OCI-LY1 (cell line): ENCODE data around the gene ETV6.
"Not testable (repeated sequence)": the region's sequence is repeated elsewhere in the genome, so short reads cannot be mapped to it uniquely, and the experiment has no call there.

Source experiments
- H2AFZ ChIP-seq: fragments of 200-600 bp; sonication (generic), shearing (Covaris generic); 2 replicates; pipeline ENCODE4 v1.6.0; 2014; ENCODE audit warnings: antibody characterized with exemption, mild to moderate bottlenecking, low read length
- H3F3A ChIP-seq: fragments of 200-600 bp; sonication (generic), shearing (Covaris generic); 2 replicates; pipeline ENCODE4 v1.6.0; 2014; ENCODE audit warnings: mild to moderate bottlenecking, antibody characterized with exemption, low read length, moderate library complexity; ENCODE audit not compliant: insufficient read depth
- H3K27ac ChIP-seq: fragments of 200-600 bp; sonication (generic); 2 replicates; pipeline ENCODE4 v1.5.1; 2014; ENCODE audit warnings: low read length, mixed run types, mild to moderate bottlenecking, low read depth; ENCODE audit not compliant: poor library complexity, severe bottlenecking
- H3K27me3 ChIP-seq: fragments of 200-600 bp; sonication (generic); 2 replicates; pipeline ENCODE4 v1.6.0; 2014; ENCODE audit warnings: antibody characterized with exemption, mild to moderate bottlenecking, low read length, moderate library complexity; ENCODE audit not compliant: insufficient read depth
- H3K36me3 ChIP-seq: fragments of 200-600 bp; sonication (generic); 2 replicates; pipeline ENCODE4 v1.6.1; 2014; ENCODE audit warnings: mild to moderate bottlenecking, antibody characterized with exemption, low read length, moderate library complexity, mixed read lengths; ENCODE audit not compliant: insufficient read depth
- H3K4me1 ChIP-seq: fragments of 200-600 bp; sonication (generic); 2 replicates; pipeline ENCODE4 v1.5.1; 2014; ENCODE audit warnings: mild to moderate bottlenecking, low read length, moderate library complexity; ENCODE audit not compliant: insufficient read depth, severe bottlenecking
- H3K4me2 ChIP-seq: fragments of 200-600 bp; sonication (generic), shearing (Covaris generic); 2 replicates; pipeline ENCODE4 v1.6.1; 2014; ENCODE audit warnings: low read length
- H3K4me3 ChIP-seq: fragments of 200-600 bp; sonication (generic); 2 replicates; pipeline ENCODE4 v1.5.1; 2014; ENCODE audit warnings: low read length, low read depth, mild to moderate bottlenecking, mixed read lengths; ENCODE audit not compliant: poor library complexity, severe bottlenecking
- H3K79me2 ChIP-seq: fragments of 200-600 bp; shearing (Covaris generic); 2 replicates; pipeline ENCODE4 v1.6.1; 2016; ENCODE audit warnings: mixed run types, low read length, mixed read lengths; ENCODE audit not compliant: insufficient read depth
- H3K9ac ChIP-seq: fragments of 200-600 bp; sonication (generic), shearing (Covaris generic); 2 replicates; pipeline ENCODE4 v1.6.1; 2014; ENCODE audit warnings: mild to moderate bottlenecking, low read length, mixed read lengths
- H3K9me2 ChIP-seq: fragments of 200-600 bp; sonication (generic), shearing (Covaris generic); 2 replicates; pipeline ENCODE4 v1.6.1; 2014; ENCODE audit warnings: low read depth, mild to moderate bottlenecking, low read length, mixed read lengths
- H3K9me3 ChIP-seq: fragments of 200-600 bp; shearing (Covaris generic); 2 replicates; pipeline ENCODE4 v1.6.1; 2014; ENCODE audit warnings: low read length, mixed read lengths
- H4K20me1 ChIP-seq: fragments of 200-600 bp; sonication (generic), shearing (Covaris generic); 2 replicates; pipeline ENCODE4 v1.6.0; 2016; ENCODE audit warnings: mild to moderate bottlenecking, low read length; ENCODE audit not compliant: insufficient read depth
- CTCF ChIP-seq: fragments of 200-600 bp; sonication (generic), shearing (Covaris generic); IDR thresholded peaks from 2 replicates; pipeline ENCODE4 v1.5.1; 2017; ENCODE audit warnings: mild to moderate bottlenecking, antibody characterized with exemption, low read length, moderate library complexity, mixed read lengths
- EZH2 ChIP-seq: fragments of 200-600 bp; sonication (generic), shearing (Covaris generic); IDR thresholded peaks from 2 replicates; pipeline ENCODE4 v1.8.0; 2017; ENCODE audit warnings: borderline replicate concordance, mixed run types, mild to moderate bottlenecking, antibody characterized with exemption, low read length, moderate library complexity, mixed read lengths

The ETV6 gene

DNA sequence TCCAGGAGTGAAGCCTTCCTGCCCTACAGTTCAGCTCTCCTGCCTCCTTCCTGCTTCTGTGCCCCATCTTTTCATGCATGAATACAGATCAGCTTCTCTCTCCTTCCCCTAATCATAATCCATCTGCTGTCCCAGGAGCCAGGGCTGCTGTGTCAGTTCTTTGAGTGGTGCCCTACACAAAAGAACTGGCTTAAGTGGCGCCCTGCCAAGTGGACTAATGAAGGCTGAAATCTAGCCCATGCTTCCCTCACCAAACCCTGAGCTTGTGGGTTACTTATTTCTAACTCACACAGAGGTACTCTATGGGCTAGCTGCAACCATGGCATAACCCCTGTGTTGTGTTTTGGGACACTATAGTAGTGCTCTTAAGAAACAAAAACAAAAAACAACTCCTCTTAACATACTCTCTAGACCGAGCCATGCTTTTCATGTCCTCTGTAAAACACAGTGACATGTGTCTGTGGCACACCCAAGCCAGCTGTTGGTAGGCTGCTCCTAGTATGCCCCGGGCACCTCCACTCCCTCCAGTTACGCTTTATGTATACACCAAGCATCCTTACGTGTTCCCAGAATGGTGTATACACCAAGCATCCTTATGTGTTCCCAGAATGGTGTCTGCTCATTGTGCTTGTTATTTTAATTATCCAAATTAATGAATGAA lies 19.3 kb upstream of the ETV6 start:
- Histone ChIP-seq H3K79me2 (no peaks in the 10 kb centered on the region), H3K36me3 (no peaks in the 10 kb centered on the region), H3K4me1 (peaks cover 11% of the 10 kb centered on the region), H3K27me3 (no peaks in the 10 kb centered on the region), H4K20me1 (no peaks in the 10 kb centered on the region), H3K27ac (no peak overlapping the region), H3K4me3 (no peak overlapping the region), H3K9me3 (no peaks in the 10 kb centered on the region), H3K9ac (no peak overlapping the region), H3F3A (no peaks in the 10 kb centered on the region), H2AFZ (no peak overlapping the region), H3K9me2 (no peaks in the 10 kb centered on the region), H3K4me2 (no peak overlapping the region)
- TF ChIP-seq CTCF (no peak), EZH2 (no peak)

GRCh38 chr12:11631288-11631687 lies 18.2 kb upstream of the ETV6 start:
- no peak overlapping the region for H2AFZ ChIP-seq
- H3K9ac ChIP-seq: no peak overlapping the region
- no peaks in the 10 kb centered on the region for H3K9me2 ChIP-seq
- no peaks in the 10 kb centered on the region for H3K9me3 ChIP-seq
- H3K4me1 ChIP-seq: peaks cover 11% of the 10 kb centered on the region
- H3K4me2 ChIP-seq: no peak overlapping the region
- no peak overlapping the region for H3K27ac ChIP-seq
- no peaks in the 10 kb centered on the region for H3F3A ChIP-seq
- TF ChIP-seq CTCF (no peak), EZH2 (no peak)
- H3K79me2 ChIP-seq: no peaks in the 10 kb centered on the region
- no peaks in the 10 kb centered on the region for H3K36me3 ChIP-seq
- no peaks in the 10 kb centered on the region for H4K20me1 ChIP-seq
- H3K4me3 ChIP-seq: no peak overlapping the region
- H3K27me3 ChIP-seq: no peaks in the 10 kb centered on the region

- not testable (repeated sequence) for H2AFZ ChIP-seq, H4K20me1 ChIP-seq, H3K9ac ChIP-seq, H3K27ac ChIP-seq, H3K4me2 ChIP-seq, H3F3A ChIP-seq, H3K36me3 ChIP-seq, H3K4me3 ChIP-seq, H3K79me2 ChIP-seq, H3K9me2 ChIP-seq, H3K9me3 ChIP-seq, H3K27me3 ChIP-seq
- peaks cover 11% of the 10 kb centered on the region for H3K4me1 ChIP-seq
Observed at GRCh38 chr12:11631881-11632280, 17.6 kb upstream of the ETV6 start.

- Histone ChIP-seq H3K9me3 (no peaks in the 10 kb centered on the region), H3K4me2 (no peak overlapping the region), H3K79me2 (no peaks in the 10 kb centered on the region), H3F3A (no peaks in the 10 kb centered on the region), H4K20me1 (no peaks in the 10 kb centered on the region), H3K27me3 (no peaks in the 10 kb centered on the region), H3K36me3 (no peaks in the 10 kb centered on the region), H3K9me2 (no peaks in the 10 kb centered on the region), H3K27ac (no peak overlapping the region), H3K9ac (no peak overlapping the region), H2AFZ (no peak overlapping the region), H3K4me1 (peaks cover 11% of the 10 kb centered on the region), H3K4me3 (no peak overlapping the region)
- TF ChIP-seq CTCF (no peak), EZH2 (no peak)
Observed at GRCh38 chr12:11633968-11634367, 15.5 kb upstream of the ETV6 start.
